NOMO-1 treated with dmso at 0.1 percent for 144 hours (cell line): ENCODE results near the gene LRRC27.
A peak's percentile ranks its signal among the peaks of the same experiment; 100 is the strongest.
"Not testable (repeated sequence)": the region's sequence is repeated elsewhere in the genome, so short reads cannot be mapped to it uniquely, and the experiment has no call there.

Experiments used
- DNase-seq: peaks from one replicate; lab custom pipeline; 2025; ENCODE audit not compliant: unreplicated experiment; lab: John Stamatoyannopoulos, UW

Gene LRRC27

DNA sequence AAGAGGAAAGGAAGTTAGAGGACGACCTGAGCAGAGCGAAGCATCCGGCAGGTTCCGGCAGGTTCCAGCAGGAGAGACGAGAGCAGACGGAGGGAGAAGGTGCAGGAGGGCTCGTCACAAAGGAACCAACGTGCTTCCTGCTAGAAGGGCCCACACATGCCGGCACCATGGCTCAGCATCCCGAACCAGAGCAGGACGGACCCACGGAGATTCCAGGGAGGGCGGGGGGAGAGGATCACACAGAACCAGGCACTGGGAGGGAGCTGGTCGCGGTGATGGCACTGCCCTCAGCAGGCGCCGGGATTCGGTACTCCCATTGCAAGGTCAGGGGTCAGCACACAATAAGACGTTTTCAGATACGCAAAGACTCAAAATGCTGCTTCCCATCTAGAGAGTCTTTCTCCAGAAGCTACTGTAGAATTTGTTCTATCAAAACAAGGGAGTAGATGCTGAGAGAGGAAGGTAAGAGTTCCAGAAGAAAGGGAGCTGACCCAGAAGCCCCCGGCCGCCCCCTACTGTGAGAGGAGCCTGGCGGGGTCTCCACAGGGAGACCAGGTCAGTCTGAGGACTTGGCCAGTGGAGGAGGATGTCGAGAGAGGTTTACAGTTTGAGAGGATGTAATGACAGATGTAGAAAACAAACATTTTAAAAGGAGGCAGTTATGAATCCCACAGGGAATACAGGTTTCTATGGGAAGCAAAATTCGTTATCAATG is 41.4 kb downstream of the LRRC27 start:
- DNase-seq = no peak

DNA sequence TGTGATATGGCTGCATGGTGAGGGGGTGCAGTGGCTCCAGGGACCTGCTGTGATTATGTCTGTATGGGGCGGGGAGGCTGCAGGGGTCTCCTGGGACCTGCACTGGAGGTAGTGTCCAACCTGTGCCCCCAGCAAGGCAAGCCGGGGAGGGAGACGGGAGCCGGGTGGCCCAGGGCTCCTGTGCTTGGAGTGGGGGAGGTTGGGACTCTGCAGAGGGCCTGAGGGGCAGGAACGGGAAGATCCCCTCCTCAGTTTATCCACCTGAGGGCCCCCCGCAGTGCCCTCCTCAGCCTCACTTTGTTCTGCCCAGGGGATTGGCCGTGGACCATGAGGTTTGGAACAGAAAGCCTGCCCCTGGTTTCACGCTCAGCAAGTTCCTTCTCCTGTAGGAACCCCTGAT is 42.2 kb downstream of the LRRC27 start:
- DNase-seq = no peak

GRCh38 chr10:132374612-132375011 is 42.6 kb downstream of the LRRC27 start:
- DNase-seq = no peak

GRCh38 chr10:132375116-132375794 is 43.3 kb downstream of the LRRC27 start:
- peak; percentile 65 for DNase-seq

- no peak for DNase-seq
Measured at GRCh38 chr10:132375795-132376297, 43.9 kb downstream of the LRRC27 start.

- no peak for DNase-seq
Measured at GRCh38 chr10:132376394-132376851, 44.4 kb downstream of the LRRC27 start.

- no peak for DNase-seq
Measured at GRCh38 chr10:132377326-132377725, 45.3 kb downstream of the LRRC27 start.

- DNase-seq = not testable (repeated sequence)
Measured at GRCh38 chr10:132379026-132379425, 47.0 kb downstream of the LRRC27 start.

GRCh38 chr10:132380986-132381385 is 49.0 kb downstream of the LRRC27 start:
- DNase-seq = not testable (repeated sequence)

- DNase-seq = no peak
Measured at GRCh38 chr10:132381741-132382140, 49.7 kb downstream of the LRRC27 start.

DNA sequence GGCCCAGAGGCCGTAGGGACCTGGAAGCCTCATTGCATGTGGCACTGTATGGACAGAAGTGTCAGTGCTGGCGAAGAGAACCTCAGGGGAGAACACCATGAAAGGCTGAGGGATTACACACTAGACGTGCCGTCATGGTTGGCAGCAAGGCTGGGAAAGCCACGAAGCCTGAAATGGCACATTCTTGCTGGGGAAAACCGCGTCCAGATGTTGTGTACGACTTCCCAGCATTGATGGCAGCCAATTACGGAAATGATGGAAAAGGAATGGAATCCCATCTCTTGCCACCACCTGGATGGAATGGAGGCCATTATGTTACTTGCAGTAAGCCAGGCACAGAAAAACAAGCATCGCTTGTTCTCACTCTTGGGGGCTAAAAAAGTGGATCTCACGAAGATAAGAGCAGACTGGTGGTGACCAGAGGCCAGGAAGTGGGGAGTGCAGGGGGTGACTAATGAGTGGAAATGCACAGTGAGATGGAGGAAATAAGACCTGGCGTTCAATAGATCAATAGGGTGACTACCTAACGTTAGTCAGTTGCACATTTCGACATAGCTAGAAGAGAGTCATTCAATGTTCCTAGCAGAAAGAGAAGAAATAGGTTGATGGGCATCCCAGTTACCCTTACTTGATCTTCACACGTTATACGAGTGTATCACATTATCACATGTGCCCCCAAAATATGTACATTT is 50.4 kb downstream of the LRRC27 start:
- DNase-seq = no peak

GRCh38 chr10:132383101-132383500 is 51.1 kb downstream of the LRRC27 start:
- DNase-seq = no peak

DNA sequence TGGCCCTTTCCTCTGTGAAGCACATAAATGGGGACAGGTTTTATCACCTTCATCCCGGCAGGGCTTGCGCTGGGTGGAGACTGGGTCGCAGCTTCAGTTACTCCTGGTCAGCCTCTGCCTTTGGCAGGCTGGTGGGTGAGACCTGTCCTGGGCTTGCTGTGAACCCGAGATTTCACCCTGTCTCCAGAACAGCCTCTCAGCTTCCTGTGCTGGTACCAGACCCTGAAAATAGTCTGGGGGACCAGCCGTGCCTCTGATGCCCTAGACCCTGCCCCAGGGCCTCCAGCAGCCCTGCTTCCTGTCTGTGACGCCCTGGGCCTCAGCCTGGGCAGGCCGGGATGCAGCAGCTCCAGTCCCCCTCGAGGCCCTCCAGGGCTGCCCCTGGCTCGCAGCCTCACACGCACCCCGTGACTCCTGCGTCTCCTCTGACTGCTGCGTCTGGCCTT is 51.8 kb downstream of the LRRC27 start:
- DNase-seq = no peak

DNA sequence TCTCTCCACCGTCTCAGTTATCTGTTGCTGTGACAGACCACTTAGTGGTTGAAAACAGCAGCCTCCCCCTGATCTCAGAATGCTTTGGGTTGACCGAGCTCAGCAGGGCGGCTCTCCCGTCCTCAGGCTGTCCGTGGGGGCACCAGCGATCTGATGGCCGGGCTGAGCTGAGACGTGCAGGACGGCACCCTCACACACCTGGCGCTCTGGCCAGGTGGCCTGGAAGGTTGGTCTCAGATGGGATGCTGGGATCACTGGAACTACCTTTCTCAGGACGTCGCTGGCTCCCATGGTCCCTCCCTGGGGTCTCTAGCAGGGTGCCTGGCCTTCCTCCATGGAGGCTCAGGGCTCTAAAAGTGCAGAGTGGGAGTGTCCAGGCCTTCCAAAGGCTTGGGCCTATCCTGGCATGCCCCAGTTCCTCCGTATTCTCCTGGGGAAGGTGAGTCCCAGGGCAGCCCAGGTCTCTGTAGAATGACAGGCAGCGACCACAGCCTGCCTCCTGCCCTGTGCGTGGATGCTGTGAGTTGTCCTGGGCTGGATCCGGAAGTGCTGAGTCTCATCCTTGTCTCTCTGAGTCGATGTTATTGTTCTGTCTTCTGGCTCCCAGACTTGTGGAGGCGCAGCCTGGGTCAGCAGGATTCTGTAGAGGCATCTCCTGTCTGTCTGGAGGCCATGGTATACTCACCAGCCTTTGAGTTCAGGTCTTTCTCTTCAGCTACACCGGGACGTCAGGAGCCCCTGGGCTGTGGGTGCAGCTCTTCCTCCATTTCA is 52.8 kb downstream of the LRRC27 start:
- DNase-seq = no peak

- peak; percentile 54 for DNase-seq
Measured at GRCh38 chr10:132385389-132385667, 53.3 kb downstream of the LRRC27 start.

GRCh38 chr10:132385721-132386418 is 53.9 kb downstream of the LRRC27 start:
- DNase-seq = no peak

DNA sequence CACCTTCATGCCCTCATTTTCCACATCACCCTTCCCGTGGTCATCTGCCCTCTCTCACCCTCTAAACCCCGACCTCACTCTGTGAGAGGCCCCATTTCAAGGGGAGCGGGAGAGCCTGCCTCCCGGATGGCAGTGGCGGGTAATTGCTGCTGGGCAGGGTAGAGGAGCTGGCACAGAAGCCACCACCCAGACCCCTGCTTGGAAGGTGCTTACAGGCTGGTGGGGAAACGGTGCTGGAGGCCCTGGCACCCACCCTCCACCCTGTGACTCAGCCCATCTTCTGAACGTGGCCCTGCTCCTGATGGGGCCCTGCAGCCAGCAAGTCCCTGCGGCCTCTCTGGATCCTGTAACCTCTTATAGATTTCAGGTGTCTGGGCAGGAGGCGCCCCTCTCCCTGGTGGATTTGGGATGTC is 54.4 kb downstream of the LRRC27 start:
- DNase-seq = no peak

- DNase-seq = not testable (repeated sequence)
Measured at GRCh38 chr10:132386896-132387295, 54.9 kb downstream of the LRRC27 start.

DNA sequence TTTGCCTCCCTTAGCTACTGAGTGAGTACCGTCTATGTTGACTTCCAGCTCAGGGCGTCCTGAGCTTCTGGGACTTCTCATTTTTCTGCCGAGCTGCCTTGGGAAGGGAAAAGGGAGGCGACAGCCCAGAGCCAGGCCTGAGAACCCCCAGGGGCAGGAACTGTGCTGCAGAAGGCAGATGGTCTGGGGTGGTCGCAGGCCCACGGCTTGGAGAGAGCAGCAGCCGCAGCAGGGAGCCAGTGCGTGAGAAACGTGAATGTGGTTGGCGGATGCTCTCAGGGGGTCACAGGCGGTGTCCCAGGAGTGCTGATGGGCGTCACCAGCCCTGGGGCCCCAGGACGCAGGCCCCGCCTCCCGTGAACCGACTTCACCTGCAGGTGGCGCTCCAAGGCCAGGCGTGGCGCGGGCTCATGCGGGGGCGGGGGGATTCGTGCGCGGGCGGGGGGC is 55.8 kb downstream of the LRRC27 start:
- peak; percentile 59 for DNase-seq

DNA sequence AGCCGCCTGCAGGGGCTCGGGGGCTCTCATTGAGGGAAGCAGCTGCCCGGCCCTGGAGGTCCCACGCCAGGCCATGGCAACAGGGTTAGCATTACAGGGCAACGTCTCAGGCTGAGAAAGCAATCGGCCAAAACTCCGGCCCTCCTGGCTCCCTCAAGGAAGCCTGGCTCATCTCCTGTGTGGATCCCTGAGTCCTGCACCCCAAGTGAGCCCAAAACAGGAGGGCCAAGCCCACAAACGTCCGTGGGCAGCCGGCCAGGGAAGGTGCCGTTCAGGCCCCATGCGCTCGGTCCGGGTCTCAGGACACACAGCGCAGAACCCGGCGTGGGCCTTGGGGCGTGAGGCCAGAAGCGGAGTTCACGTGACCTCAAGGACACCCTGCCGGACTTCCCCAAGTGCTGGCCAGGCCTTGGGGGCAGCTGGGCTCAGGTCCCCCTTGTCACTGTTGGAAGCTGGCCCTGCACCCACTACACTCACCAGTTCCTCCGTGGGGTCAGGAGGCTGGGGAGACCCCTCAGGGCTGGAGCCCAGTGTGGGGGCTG is 57.0 kb downstream of the LRRC27 start:
- DNase-seq = no peak
